GM18508 (cell line): ENCODE measurements around the gene TATDN2.
"Not testable (repeated sequence)": the region's sequence is repeated elsewhere in the genome, so short reads cannot be mapped to it uniquely, and the experiment has no call there.

ENCODE experiments used
- ATAC-seq: cut with Tn5 transposase; IDR thresholded peaks from one replicate; pipeline ENCODE4 v1.9.1; 2021; ENCODE audit warnings: moderate number of reproducible peaks; ENCODE audit not compliant: insufficient read depth, unreplicated experiment

TATDN2 gene

GRCh38 chr3:10288575-10288960 is 40.3 kb downstream of the TATDN2 start:
- no peak for ATAC-seq

- no peak for ATAC-seq
These were observed 40.8 kb downstream of the TATDN2 start for GRCh38 chr3:10289077-10289476.

- no peak for ATAC-seq
These were observed 41.6 kb downstream of the TATDN2 start for GRCh38 chr3:10289787-10290355.

- no peak for ATAC-seq
These were observed 42.4 kb downstream of the TATDN2 start for GRCh38 chr3:10290481-10291176.

- ATAC-seq, result no peak
These were observed 43.4 kb downstream of the TATDN2 start for GRCh38 chr3:10291641-10292040.

GRCh38 chr3:10292505-10293419 is 44.5 kb downstream of the TATDN2 start, which contains the start of gene GHRL:
GHRL (minus strand) TSS chr3:10292947; CDS start chr3:10290180, 2,767 bp downstream.
- peak; percentile 81 for ATAC-seq

GRCh38 chr3:10294030-10294586 is 45.8 kb downstream of the TATDN2 start:
- ATAC-seq, result no peak

- ATAC-seq, result not testable (repeated sequence)
These were observed 49.8 kb downstream of the TATDN2 start for GRCh38 chr3:10298064-10298463.

GRCh38 chr3:10299175-10299574 is 50.9 kb downstream of the TATDN2 start:
- ATAC-seq, result no peak

- ATAC-seq, result peak; percentile 69
These were observed 51.4 kb downstream of the TATDN2 start for GRCh38 chr3:10299679-10300078.

GRCh38 chr3:10300087-10300486 is 51.8 kb downstream of the TATDN2 start:
- no peak for ATAC-seq

GRCh38 chr3:10303105-10303504 is 54.8 kb downstream of the TATDN2 start:
- ATAC-seq, result no peak

- ATAC-seq, result no peak
These were observed 55.5 kb downstream of the TATDN2 start for GRCh38 chr3:10303785-10304184.

GRCh38 chr3:10304905-10305304 is 56.6 kb downstream of the TATDN2 start:
- no peak for ATAC-seq

GRCh38 chr3:10305331-10305902 is 57.2 kb downstream of the TATDN2 start:
- no peak for ATAC-seq

GRCh38 chr3:10306156-10306555 is 57.9 kb downstream of the TATDN2 start:
- ATAC-seq, result no peak

GRCh38 chr3:10308678-10309077 is 60.4 kb downstream of the TATDN2 start:
- ATAC-seq, result no peak

- ATAC-seq, result no peak
These were observed 61.5 kb downstream of the TATDN2 start for GRCh38 chr3:10309736-10310135.

- ATAC-seq, result no peak
These were observed 62.3 kb downstream of the TATDN2 start for GRCh38 chr3:10310578-10310977.

- ATAC-seq, result no peak
These were observed 63.5 kb downstream of the TATDN2 start for GRCh38 chr3:10311710-10312109.
